Measurements from ENCODE around the gene SRPRA. TPM values are rescaled to one million over a fixed set of nuclear protein-coding genes. Genes with fewer than 3 reads are reported as not detected.

SRPRA gene
- total RNA-seq, 1 experiment from 2014 or later: 64.3 TPM

DNA sequence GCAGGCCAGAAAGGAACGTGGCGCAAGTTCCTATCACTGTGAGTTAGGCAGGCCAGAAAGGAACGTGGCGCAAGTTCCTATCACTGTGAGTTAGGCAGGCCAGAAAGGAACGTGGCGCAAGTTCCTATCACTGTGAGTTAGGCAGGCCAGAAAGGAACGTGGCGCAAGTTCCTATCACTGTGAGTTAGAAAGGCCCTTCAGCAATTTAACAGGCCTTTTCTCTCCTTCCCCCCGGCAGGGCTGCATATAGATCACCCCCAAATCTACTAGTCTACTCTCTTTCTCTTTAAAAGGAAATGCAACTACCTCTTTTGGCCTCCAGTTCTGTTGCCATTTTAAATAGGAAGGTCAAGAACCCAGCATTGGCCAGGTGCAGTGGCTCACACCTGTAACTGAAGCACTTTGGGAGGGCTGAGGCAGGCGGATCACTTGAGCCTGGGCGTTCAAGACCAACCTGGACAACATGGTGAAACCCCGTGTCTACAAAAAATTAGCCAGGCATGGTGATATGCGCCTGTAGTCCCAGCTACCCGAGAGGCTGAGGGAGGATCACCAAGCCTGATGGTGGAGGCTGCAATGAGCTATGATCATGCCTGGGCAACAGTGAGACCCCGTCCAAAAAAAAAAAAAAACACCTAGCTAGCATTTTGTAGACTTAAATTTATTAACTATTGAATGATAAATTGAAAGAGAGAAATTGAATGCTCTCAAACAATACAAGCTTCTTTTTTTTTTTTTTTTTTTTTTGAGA is 42.2 kb downstream of the SRPRA start:
- WGBS (ENCODE audit: extremely low coverage, insufficient read length, low lambda C conversion rate): no CpG with 5 or more reads among the region's 15 CpGs
- no peak overlapping the region for H4K91ac ChIP-seq (ENCODE audit: insufficient read length, low read depth, low read length)
- H2AFZ ChIP-seq (ENCODE audit: low read length): no peak overlapping the region
- Mint-ChIP-seq H3K36me3 (ENCODE audit: insufficient read depth in 1 of 3, low read depth in 3 of 3) (peaks cover 19 to 33% (median 23%) of the 10 kb centered on the region in 3 experiments), H3K4me3 (no peak overlapping the region), H3K4me1 (no peaks in the 10 kb centered on the region), H3K27me3 (ENCODE audit: low read depth) (no peaks in the 10 kb centered on the region), H3K9me3 (peaks cover 18 to 21% of the 10 kb centered on the region in 2 experiments), H3K27ac (no peak overlapping the region)
- no peak overlapping the region for H3K4me2 ChIP-seq (ENCODE audit: insufficient read depth, insufficient read length, low read length)
- no peaks in the 10 kb centered on the region for H3K4me1 ChIP-seq (ENCODE audit: insufficient read depth, low read length)
- H2BK5ac ChIP-seq (ENCODE audit: insufficient read length, low read length): no peak overlapping the region
- no peaks in the 10 kb centered on the region for H3K23me2 ChIP-seq (ENCODE audit: insufficient read length, low read depth, low read length, poor library complexity, severe bottlenecking)
- H3K9ac ChIP-seq (ENCODE audit: extremely low read depth, insufficient read length, low read length): no peak overlapping the region
- H3T11ph ChIP-seq (ENCODE audit: low read length): no peak overlapping the region
- no peak for DNase-seq
- H3K56ac ChIP-seq (ENCODE audit: insufficient read length, low read depth, low read length): no peak overlapping the region
- H2BK15ac ChIP-seq (ENCODE audit: low read depth, low read length): no peak overlapping the region
- H3K9me3 ChIP-seq (ENCODE audit: control insufficient read depth, low read depth, low read length): no peaks in the 10 kb centered on the region
- no peaks in the 10 kb centered on the region for H3K27me3 ChIP-seq (ENCODE audit: insufficient read depth, low read length)
- peaks cover 2% of the 10 kb centered on the region for H3K79me1 ChIP-seq (ENCODE audit: insufficient read depth, low read depth, low read length, poor library complexity, severe bottlenecking)
- no peak overlapping the region for H4K8ac ChIP-seq (replicated peaks; ENCODE audit: insufficient read length, low read depth, low read length)
- H3K23ac ChIP-seq (ENCODE audit: insufficient read length, low read depth, low read length): no peak overlapping the region
- no peak overlapping the region for H2BK120ac ChIP-seq (ENCODE audit: low read depth, low read length, poor library complexity, severe bottlenecking)
- TF ChIP-seq, protein P1, sequence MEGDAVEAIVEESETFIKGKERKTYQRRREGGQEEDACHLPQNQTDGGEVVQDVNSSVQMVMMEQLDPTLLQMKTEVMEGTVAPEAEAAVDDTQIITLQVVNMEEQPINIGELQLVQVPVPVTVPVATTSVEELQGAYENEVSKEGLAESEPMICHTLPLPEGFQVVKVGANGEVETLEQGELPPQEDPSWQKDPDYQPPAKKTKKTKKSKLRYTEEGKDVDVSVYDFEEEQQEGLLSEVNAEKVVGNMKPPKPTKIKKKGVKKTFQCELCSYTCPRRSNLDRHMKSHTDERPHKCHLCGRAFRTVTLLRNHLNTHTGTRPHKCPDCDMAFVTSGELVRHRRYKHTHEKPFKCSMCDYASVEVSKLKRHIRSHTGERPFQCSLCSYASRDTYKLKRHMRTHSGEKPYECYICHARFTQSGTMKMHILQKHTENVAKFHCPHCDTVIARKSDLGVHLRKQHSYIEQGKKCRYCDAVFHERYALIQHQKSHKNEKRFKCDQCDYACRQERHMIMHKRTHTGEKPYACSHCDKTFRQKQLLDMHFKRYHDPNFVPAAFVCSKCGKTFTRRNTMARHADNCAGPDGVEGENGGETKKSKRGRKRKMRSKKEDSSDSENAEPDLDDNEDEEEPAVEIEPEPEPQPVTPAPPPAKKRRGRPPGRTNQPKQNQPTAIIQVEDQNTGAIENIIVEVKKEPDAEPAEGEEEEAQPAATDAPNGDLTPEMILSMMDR (conservative IDR thresholded peaks at IDR 0.05): no peak
- no peak overlapping the region for H3K14ac ChIP-seq (ENCODE audit: insufficient read depth, low read length)
- peaks cover 10% of the 10 kb centered on the region; the same call in 1 of the 2 replicates for H3K79me2 ChIP-seq (ENCODE audit: insufficient read depth, low read length)
- no peak overlapping the region for H3K4ac ChIP-seq (ENCODE audit: low read depth, low read length)
- no peak overlapping the region for H2BK12ac ChIP-seq (ENCODE audit: insufficient read length, low read depth, low read length)
- H4K20me1 ChIP-seq (ENCODE audit: control insufficient read depth, insufficient read depth, insufficient read length): no peaks in the 10 kb centered on the region
- H2BK20ac ChIP-seq (ENCODE audit: low read depth, low read length, poor library complexity, severe bottlenecking): no peak overlapping the region
- H3K18ac ChIP-seq (ENCODE audit: insufficient read length, low read depth, low read length): no peak overlapping the region
- H4K5ac ChIP-seq (ENCODE audit: insufficient read length, low read depth, low read length): no peak overlapping the region
- H3K27ac ChIP-seq (ENCODE audit: insufficient read length, low read depth, low read length): no peak overlapping the region
- no peak overlapping the region for H2AK5ac ChIP-seq (ENCODE audit: insufficient read length, low read length)
